GM21786 (cell line): Measurements from ENCODE around the gene STX17.
"Not testable (repeated sequence)": the region's sequence is repeated elsewhere in the genome, so short reads cannot be mapped to it uniquely, and the experiment has no call there.

Experiments
- ATAC-seq: cut with Tn5 transposase; IDR thresholded peaks from one replicate; pipeline ENCODE4 v1.9.1; 2021; ENCODE audit not compliant: unreplicated experiment

Gene STX17

DNA sequence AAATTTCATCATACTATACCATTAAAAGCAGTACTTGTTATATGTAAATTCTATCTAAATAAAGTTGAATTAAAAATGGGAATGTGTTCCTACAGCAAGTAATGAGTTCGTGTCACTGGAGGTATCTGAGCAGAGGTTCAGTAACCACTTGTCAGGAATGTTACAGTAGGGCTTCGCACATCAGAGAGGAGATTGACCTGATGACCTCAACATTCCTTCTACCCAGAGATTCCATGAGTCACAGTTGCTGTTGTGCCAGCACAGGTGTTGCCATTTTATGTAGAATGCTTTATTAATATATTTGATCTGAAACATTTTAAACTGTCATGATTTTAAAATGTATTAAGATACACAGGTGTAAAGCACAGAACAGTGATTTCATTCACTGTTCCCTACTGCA is 60.3 kb downstream of the STX17 start:
- ATAC-seq: no peak

DNA sequence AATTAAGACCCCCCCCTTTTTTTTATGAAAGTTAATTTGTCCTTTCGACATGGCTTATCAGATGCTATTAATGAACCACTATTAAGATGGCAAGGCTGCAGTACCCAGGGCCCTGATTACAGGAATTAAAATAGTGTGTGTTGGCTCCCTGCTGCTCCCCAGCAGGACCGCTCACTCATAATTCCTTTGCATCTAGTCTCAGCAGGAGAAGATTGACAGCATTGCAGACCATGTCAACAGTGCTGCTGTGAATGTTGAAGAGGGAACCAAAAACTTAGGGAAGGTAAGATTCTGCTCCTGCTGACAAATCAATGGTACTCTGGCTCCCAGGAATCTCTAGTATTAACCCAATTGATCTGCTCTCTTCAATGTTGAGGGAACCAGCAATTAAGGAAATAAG is 61.0 kb downstream of the STX17 start:
- ATAC-seq: no peak

DNA sequence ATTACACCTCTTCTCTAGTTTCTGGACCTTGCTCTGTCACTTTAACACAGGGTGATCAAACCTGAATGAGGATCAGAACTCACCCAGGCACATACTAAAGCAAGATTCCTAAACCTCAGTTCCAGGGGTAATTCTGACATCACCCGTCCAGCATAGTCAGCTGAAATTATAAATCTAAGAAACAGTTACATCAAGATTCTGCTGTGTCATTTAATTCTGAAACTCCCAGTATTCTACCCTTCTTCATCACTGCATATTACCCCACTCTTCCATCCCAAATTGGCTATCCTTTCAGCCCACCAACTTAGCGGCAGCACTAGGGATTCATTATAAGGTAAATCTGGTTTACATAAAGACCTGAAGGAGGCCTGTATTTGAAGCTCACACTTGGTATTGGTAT is 64.0 kb downstream of the STX17 start:
- ATAC-seq: no peak

DNA sequence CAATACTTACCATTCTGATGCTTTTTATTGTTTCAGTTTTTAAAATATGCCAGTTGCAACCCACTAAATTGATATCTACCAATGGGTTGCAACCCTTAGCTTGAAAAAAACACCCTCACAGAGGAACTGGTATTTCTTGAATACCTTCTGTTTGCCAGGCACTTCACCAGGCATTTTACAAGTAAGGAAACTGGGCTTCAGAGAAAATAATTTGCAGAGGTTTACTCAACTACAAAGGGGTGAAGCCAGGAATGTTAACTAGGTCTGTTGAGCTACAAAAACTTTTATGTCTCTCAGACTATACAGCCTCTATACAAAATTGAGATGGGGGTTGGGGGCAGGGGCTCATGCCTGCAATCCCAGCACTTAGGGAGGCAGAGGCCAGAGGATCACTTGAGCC is 65.0 kb downstream of the STX17 start:
- no peak for ATAC-seq

DNA sequence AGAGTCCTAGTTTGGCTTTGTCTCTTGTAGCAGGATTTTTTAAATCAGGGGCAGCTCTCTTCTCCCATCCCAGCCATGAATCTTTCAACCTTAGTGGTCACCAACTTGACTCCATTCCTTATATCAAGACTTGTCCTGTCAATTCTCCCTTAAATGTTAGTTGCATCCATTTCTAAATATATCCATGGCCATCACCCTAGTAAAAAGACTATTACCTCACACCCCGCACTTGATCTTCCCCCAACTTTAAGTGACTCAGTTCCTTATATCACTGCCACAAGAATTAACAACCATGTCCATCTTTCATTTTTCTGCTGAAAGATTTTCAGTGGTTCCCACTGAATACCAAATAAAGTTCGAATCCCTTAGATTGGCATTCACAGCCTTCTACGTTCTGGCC is 67.0 kb downstream of the STX17 start:
- ATAC-seq: no peak

DNA sequence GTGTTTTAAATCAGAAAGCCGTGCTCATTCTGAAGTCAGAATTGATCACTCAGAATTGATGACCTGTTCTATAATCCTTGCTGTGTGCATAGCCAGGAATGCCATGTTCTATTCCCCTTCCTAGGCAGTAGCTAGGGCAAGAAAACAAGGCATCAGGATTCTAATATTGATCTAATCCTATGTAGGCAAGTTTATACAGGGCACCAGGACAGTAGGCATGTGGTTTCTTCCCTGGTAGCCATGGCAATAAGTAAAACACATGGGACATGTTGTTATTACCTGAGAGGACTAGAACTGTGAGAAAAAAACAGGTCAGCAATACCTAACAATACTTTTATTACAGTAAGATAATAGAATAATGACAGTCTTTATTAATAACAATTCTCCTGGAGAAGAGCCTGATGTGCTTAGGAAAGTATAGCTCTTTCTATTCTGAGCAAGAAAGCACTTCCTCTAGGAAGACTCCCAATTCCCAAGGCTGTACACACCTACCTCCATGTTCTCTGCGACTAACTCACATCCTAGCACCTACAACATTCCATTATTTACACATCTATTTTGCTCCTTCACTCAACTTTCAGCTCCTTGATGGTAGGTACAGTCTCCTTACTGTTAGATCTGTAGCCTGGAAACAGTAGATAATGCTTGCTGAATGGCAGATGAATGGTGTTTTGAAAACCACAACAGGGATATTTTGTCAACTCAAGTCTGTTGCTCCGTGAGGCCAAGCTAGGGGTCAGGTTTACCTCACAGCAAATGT is 70.8 kb downstream of the STX17 start:
- no peak for ATAC-seq

DNA sequence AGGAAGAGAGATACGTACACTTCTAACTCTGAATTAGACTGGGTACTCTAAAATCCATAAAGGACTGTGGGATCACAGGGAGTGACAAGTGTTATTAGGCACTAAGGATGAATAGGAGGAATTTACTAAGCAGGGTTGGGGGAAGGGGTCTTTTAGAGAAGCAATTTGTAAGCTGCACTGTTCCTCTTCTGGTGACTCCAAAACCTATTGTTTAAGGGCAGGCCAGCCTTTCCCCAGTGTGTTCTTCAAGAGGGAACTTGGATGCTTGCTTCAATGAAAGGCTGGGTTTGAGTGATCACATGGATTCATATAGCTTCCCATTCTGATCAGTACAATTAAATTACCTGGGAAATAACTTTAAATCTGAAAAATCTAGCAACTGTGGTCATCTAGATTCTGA is 71.8 kb downstream of the STX17 start:
- ATAC-seq: no peak

DNA sequence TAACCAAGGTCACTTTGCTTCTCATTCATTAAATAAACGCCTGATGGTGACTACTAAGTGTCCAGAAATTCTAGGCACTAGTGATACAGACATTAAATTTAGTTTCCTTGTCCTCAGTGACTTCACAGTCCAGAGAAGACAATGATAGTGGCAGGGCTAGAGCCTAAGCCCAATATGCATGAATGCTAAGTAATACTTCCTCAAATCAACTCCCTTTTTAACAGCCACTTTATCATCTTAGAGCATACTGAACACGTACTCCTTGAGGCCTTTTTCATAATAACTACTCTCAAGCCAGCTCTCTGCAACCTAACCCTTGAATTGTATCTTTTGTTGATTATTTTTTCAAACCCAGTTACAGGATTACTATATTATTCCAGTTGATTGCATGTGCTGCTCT is 74.1 kb downstream of the STX17 start:
- ATAC-seq: no peak

DNA sequence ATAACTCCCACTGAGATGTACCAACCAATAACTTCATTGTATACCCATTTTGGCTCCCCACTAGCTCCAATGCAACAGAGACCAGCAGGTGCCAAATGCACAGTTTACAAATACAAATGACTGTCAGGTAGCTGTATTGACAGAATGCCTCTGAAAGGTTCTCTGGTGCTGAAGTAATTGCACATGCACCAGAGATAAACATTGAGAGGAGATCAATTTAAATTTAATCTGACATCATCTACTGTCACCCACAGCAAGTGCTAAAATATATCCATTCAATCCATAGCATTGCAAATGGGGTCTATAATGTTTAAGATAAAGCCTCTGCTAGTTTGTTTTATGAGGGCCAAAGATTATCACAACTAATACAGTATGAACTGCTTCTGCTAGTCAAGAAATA is 80.2 kb downstream of the STX17 start:
- ATAC-seq: no peak

DNA sequence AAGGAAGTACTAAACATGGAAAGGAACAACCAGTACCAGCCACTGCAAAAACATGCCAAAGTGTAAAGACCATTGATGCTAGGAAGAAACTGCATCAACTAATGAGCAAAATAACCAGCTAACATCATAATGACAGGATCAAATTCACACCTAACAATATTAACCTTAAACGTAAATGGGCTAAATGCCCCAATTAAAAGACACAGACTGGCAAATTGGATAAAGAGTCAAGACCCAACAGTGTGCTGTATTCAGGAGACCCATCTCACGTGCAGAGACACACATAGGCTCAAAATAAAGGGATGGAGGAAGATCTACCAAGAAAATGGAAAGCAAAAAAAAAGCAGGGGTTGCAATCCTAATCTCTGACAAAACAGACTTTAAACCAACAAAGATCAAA is 84.1 kb downstream of the STX17 start:
- ATAC-seq: not testable (repeated sequence)

DNA sequence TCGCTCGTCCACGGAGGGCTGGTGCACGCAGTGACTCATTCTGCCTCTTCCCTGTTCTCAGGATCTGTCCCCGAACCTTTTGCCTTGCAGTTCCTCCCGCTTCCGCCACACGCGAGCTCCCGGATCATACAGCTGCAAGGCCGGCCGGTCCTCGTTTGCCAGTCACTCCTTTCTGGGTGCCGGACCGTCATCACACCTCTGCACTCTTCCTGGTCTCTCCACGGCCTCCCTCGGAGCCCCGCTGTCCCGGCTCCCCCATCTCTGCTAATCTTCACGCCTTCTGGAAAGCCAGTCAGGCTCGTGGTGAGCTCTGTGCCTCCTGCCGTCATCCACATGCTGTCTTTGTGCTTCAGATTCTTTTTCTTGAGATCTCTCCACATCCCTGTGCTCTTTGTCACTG is 91.8 kb downstream of the STX17 start:
- no peak for ATAC-seq

DNA sequence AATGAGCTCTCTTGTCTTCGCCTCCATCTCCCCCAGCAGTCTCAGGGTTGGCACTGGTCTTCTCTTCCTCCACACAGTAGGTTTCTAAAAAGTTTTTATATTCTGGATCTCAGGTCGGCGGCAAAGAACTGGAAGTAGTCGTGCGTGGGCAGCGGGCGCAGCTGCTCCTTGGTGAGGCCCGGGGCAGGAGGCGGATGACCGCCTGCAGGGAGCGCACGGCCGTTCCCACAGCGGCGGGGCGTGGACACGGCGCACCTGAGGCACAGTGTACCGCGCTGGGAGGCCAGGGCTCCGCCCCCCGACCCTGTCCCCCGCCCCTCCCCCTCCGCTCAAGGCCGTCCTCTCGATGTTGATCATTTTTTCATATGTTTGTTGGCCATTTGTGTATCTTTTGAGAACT is 92.4 kb downstream of the STX17 start:
- no peak for ATAC-seq

DNA sequence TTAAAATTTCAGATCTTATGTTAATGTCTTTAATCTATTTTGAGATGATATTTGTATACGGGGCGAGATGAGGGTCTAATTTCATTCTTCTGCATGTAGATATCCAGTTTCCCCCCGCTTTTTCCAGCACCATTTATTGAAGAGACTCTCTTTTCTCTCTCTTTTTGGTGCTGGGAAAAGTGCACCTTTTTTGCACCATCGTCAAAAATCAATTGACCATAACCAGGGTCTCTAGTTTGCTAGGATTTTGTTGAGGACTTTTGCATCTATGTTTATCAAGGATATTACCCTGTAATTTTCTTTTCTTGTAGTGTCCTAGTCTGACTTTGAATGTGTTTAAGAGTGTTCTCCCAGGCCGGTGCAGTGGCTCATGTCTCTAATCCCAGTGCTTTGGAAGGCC is 93.3 kb downstream of the STX17 start:
- no peak for ATAC-seq

DNA sequence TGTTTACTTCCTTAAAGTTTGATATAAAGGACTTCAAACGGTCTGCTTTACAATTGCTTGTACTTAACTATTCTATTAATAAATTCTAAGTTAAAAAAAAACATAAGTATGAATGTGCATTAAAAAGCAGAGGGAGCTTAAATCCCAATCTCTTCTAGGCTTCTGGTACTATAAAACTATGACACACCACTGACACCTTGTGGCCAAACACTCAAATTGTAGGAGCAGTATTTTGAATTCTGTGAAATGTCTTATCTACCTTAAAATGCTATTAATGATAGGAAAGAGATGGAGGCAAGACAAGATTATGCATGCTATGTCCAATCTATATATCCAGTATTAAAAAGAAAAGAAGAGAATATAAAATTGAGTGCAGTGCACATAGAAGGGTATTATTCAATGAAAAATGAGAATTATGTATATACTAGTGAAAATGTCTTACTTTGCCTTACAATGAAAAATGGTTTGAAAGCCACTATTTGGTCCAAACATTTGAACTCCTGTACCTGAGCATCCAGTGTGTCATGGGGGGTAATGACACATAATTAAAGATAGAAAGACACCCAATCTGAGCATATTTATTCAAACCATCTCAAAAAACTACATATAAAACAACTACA is 104.7 kb downstream of the STX17 start:
- ATAC-seq: no peak

DNA sequence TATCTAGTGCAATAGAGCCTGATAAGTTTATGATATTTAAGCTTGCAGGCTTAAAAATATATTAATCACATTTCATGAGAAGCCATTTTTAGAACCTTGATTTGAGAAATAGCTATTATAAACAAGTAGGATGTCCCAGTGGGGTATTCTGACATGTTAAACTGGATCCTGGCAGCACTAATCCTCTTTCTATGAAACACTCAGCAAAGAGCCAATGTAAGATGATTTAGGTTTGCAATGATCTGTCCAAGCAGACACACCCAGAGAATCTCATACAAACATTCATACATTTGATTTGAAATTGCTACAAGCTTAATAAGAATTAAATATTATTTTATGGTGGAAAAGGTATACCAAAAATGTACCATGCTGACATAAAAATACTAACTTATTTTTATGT is 105.8 kb downstream of the STX17 start:
- ATAC-seq: no peak

DNA sequence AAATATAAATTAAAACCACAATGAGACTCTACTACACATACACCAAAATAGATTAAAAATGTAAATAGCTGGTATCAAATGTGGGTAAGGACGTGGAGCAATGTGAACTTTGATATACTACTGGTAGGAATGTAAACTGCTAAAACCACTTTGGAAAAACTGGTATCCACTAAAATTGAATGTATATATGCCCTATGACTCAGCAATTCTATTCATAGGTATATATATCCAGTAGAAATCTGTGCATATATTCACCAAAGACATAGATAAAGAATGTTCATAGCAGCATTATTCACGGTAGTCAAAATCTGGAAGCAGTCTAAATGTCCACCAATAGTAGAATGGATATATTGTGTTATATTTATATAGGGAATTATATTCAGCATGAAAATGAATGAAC is 107.1 kb downstream of the STX17 start:
- ATAC-seq: no peak

DNA sequence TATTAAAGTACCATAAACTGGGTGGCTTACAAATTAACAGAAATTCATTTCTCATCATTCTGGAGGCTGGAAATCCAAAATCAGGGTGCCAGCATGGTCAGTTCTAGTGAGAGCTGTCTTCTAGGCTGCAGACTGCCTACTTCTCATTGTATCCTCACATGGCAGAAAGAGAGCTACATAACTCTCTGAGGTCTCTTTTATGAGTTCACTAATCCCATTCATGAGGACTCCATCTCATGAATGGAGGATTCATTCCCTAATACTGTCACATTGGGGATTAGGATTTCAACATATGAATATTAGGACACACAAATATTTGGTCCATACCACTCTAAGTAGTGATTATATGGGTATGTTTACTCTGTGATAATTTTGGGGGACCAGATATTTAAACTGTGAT is 108.4 kb downstream of the STX17 start:
- ATAC-seq: no peak

DNA sequence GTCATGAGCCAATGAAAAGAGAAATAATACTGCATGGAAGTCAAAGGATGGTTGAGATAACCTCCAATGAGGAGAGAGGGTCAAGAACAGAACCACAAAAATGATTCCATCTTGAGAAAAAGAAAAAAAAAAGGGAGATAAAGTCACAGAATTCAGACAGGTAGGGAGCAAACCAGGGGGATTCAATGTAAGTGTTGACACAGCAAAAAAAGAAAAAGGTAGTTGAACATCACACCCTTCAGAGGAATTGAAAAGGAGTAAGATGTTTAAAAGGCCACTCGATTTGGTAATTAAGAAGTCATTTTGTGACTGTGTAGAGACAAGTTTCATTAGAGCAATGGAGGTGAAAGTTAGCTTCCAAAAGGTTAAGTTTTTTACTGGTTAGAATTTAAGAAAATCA is 113.1 kb downstream of the STX17 start:
- ATAC-seq: no peak
